IPS-18c (cell line): Measurements from ENCODE around the gene ZNF574.

Experiments
- H3K4me3 ChIP-seq: 2 replicates; pipeline ENCODE4 v1.7.0; 2013; ENCODE audit warnings: low read depth, mild to moderate bottlenecking, low read length, moderate library complexity; ENCODE audit not compliant: insufficient read depth
- H3K9me3 ChIP-seq: one replicate; pipeline ENCODE4 v1.6.1; 2013; ENCODE audit warnings: mild to moderate bottlenecking, low read length, moderate library complexity; ENCODE audit not compliant: control insufficient read depth, insufficient read depth

The ZNF574 gene

DNA sequence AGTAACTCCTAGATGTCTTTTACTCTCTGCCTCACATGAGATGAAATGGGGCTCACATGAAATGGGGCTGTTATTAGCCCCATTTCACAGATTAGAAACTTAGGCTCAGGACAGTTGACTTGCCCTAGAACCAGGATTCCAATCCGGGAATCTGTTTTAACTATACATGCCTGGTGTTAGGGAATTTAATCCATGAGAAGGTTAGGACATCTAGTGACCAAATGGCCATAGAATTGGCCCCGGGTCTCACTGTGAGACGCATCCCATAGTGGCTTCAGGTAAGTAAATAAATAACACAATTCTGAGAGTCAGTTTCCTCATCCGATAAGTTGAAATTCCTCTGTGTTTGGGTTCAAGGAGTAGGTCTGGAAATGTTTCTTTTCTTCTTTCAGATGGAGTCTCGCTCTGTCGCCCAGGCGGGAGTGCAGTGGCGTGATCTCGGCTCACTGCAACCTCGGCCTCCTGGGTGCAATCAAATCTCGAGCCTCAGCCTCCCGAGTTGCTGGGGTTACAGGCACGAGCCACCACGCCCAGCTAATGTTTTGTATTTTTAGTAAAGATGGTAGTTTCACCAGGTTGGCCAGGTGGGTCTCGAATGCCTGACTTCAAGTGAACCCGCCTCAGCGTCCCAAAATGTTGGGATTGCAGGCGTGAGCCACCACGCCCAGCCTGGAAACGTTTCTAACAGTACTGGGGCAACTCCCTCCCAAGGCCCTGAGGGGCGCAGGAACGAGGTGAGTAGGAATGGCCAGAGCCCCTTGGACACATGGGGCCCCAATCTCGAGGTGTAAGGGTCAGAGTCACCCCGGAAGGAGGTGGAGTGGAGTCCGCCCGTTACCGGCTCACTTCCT is 1.2 kb upstream of the ZNF574 start:
- Histone ChIP-seq H3K9me3 (no peaks in the 10 kb centered on the region), H3K4me3 (peak overlapping the region; percentile 89)

DNA sequence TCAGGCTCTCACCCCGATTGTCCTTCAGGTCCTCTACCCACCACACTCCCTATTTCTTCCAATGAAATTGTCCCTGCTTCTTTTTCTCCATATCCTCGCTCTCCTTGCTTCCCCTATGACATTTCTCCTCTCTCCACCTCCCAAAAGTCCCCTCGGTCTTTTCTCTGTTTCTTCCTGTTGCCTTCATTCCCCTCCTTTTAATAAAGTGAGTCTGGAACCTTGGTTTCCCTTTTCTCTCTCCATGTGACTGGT is 676 bp upstream of the ZNF574 start:
- H3K9me3 ChIP-seq, result no peaks in the 10 kb centered on the region
- H3K4me3 ChIP-seq, result peak overlapping the region; percentile 89

DNA sequence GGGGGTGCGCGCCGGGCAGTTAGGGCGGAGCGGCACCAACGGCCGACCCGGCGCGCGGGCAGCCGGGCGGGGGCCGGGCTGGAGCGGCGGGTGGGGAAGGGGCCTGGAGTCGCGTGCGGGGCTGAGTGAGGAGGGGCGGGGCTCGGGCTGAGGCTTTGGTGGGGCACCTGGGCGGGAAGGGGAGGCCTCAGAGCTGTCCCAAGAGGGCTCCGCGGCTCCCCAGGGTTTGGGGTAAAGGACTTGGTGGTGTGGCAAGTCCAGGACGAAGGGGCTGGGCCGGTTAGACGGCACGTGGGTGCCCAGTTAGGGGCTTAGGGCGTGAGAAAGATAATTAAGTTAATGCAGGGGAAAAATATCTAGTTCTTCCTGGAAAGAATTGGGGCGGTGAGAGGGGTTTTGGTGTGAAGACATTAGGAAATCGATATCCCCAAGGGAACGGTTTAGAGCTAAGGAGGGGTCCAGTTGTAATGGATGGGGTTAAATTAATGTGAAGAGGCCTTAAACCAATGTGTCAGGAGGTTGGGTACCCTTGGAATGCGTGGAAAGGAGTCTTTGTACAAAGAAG is 496 bp downstream of the ZNF574 start:
- no peaks in the 10 kb centered on the region for H3K9me3 ChIP-seq
- peak overlapping the region; percentile 94 for H3K4me3 ChIP-seq

DNA sequence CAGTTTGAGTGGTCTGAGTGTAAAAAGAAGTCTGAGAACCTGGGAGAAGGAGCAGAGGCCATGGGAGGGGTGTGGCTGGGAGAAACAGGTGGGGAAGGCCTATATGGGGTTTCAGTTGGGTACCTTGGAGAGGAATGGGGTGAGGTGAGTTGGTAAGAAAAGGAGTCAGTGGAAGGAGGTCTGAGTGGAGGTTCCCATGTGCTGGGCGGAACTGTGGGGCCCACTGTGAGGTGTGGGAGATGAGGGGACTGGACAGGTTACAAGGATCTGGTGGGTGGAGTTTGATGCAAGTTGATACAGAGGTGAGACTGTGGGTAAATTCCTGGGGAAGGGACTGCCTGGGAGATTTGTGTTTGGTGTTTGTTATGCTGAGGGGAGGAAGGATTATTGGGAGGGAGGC is 2.1 kb downstream of the ZNF574 start:
- Histone ChIP-seq H3K4me3 (peak overlapping the region; percentile 28; the same call in 1 of the 2 replicates), H3K9me3 (no peaks in the 10 kb centered on the region)

DNA sequence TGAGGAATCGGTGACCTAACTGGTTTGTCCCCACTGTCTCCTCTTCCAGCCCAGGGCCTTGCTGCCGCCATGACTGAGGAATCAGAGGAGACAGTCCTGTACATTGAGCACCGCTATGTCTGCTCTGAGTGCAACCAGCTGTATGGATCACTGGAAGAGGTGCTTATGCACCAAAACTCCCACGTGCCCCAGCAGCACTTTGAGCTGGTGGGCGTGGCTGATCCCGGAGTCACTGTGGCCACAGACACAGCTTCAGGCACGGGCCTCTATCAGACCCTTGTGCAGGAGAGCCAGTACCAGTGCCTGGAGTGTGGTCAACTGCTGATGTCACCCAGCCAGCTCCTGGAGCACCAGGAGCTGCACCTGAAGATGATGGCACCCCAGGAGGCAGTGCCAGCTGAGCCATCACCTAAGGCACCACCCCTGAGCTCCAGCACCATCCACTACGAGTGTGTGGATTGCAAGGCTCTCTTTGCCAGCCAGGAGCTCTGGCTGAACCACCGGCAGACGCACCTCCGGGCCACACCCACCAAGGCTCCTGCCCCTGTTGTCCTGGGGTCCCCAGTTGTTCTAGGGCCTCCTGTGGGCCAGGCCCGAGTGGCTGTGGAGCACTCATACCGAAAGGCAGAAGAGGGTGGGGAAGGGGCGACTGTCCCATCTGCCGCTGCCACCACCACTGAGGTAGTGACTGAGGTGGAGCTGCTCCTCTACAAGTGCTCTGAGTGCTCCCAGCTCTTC is 2.7 kb downstream of the ZNF574 start:
- Histone ChIP-seq H3K9me3 (no peaks in the 10 kb centered on the region), H3K4me3 (no peak overlapping the region)

DNA sequence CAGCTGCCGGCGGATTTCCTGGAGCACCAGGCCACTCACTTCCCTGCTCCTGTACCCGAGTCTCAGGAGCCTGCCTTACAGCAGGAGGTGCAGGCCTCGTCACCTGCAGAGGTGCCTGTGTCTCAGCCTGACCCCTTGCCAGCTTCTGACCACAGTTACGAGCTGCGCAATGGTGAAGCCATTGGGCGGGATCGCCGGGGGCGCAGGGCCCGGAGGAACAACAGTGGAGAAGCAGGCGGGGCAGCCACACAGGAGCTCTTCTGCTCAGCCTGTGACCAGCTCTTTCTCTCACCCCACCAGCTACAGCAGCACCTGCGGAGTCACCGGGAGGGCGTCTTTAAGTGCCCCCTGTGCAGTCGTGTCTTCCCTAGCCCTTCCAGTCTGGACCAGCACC is 3.3 kb downstream of the ZNF574 start:
- no peak overlapping the region for H3K4me3 ChIP-seq

DNA sequence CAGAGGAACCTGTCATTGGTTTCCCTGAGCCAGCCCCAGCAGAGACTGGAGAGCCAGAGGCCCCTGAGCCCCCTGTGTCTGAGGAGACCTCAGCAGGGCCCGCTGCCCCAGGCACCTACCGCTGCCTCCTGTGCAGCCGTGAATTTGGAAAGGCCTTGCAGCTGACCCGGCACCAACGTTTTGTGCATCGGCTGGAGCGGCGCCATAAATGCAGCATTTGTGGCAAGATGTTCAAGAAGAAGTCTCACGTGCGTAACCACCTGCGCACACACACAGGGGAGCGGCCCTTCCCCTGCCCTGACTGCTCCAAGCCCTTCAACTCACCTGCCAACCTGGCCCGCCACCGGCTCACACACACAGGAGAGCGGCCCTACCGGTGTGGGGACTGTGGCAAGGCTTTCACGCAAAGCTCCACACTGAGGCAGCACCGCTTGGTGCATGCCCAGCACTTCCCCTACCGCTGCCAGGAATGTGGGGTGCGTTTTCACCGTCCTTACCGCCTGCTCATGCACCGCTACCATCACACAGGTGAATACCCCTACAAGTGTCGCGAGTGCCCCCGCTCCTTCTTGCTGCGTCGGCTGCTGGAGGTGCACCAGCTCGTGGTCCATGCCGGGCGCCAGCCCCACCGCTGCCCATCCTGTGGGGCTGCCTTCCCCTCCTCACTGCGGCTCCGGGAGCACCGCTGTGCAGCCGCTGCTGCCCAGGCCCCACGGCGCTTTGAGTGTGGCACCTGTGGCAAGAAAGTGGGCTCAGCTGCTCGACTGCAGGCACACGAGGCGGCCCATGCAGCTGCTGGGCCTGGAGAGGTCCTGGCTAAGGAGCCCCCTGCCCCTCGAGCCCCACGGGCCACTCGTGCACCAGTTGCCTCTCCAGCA is 4.2 kb downstream of the ZNF574 start:
- Histone ChIP-seq H3K9me3 (no peaks in the 10 kb centered on the region), H3K4me3 (no peak overlapping the region)

More for the DNA sequence above, 3.3 kb downstream of the ZNF574 start:
- no peaks in the 10 kb centered on the region for H3K9me3 ChIP-seq

DNA sequence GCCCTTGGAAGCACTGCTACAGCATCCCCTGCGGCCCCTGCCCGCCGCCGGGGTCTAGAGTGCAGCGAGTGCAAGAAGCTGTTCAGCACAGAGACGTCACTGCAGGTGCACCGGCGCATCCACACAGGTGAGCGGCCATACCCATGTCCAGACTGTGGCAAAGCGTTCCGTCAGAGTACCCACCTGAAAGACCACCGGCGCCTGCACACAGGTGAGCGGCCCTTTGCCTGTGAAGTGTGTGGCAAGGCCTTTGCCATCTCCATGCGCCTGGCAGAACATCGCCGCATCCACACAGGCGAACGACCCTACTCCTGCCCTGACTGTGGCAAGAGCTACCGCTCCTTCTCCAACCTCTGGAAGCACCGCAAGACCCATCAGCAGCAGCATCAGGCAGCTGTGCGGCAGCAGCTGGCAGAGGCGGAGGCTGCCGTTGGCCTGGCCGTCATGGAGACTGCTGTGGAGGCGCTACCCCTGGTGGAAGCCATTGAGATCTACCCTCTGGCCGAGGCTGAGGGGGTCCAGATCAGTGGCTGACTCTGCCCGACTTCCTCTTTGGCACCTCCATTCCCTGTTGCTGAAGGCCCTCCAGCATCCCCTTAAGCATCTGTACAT is 4.9 kb downstream of the ZNF574 start:
- Histone ChIP-seq H3K4me3 (no peak overlapping the region), H3K9me3 (no peaks in the 10 kb centered on the region)

DNA sequence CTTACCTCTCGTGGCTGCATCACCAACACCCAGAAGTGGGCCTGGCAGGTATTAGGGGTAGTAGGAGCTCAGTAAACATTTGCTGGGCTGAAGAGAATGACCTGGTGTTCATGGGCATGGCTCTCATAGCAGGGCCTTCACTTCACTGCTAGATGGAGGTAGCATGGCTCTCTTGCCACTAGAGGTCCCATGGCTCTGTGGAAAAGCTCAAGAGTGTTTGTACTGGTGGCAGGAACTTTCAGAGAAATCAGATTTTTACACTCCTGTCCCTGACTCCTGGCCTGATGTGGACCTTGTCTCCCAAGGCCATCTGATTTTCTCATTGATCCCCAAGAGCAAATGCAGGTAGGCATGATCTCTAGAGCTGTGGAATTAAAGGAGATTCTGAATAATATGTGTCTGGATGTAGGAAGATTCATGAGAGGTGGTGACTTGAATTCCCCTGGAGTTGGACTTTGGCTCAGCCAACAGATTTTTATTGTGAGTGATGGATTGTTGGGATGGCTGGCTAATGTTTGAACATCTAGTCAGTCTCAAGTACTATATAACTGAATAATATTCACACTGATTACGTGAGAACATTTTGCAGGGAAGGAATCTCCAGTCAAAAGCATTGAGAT is 5.7 kb downstream of the ZNF574 start:
- no peak overlapping the region for H3K4me3 ChIP-seq

DNA sequence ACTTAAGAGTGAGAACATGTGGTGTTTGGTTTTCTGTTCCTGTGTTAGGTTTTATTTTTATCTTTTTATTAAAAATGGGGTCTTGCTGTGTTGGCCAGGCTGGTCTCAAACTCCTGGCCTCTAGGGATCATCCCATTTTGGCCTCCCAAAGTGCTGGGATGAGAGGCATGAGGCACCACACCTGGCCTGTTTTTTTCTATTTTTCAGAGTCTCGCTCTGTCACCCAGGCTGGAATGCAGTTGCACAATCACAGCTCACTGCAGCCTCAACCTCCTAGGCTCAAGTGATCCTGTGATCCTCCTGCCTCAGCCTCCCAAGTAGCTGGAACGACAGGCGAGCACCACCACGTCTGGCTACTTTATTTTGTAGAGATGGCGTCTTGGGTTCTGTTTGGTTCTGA is 7.6 kb downstream of the ZNF574 start:
- no peaks in the 10 kb centered on the region for H3K9me3 ChIP-seq
- no peak overlapping the region for H3K4me3 ChIP-seq

More for the DNA sequence above, 5.7 kb downstream of the ZNF574 start:
- no peaks in the 10 kb centered on the region for H3K9me3 ChIP-seq

DNA sequence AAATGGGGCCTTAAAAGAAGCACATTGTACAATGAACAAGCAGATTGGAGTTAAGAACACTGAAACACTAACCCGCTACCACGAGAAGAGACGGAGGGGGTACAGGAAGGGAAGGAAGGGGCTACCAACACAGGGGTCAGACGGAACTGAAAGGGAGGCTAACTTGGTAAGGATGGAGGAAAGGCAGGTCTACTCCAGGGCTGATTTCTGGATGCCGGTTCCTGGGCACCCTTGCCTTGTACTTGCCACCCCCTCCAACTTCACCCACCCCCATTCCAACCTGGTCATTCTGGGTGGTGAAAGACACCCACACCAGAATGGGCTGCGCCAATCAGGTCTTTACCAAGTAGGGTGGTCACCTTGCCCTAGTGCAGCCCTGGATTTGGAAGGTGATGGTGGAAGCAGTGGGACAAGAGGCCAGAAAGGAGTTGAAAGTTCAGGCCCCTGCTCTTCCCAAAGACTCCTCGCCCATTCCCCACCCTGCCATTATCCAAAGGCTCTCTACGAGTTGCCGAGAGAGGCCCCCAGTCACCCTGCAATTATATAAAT is 10.3 kb downstream of the ZNF574 start:
- no peaks in the 10 kb centered on the region for H3K9me3 ChIP-seq
- H3K4me3 ChIP-seq, result no peak overlapping the region

DNA sequence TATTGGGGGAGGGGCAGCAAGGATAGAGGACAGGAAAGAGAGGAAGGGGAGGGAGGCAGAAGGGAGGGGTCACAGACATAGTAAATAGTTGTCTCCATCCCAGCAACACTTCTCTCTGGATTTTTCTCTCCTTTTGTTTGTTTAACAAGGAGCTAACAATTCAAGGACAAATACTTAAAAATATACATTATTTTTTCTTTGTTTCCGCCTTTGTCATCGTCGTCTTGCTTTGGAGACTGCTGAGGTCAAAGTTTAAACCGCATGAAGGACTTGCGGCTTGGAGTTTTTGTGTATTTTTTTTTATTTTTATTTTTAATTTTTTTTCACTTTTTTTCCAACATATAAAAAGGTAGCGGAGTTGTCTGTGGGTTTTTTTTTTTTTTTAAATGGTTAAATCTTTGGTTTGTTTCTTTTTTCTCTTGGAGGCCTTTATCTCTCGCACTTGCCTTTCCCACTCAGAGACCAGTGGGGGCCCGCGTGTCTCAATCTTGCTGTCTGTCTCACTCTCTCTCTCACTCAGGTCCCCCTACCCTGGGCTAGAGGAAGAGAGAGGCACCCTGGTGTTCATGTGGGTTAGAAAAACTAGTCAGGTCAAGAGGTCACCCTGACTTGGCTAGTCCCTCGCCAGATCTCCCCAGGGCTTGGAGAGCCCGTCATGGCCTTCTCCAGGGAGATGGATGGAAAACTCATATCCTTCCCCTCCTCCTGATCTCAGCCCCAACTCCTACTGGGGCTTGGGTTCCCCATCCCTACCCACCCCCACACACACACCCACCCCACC is 11.0 kb downstream of the ZNF574 start:
- H3K9me3 ChIP-seq, result no peaks in the 10 kb centered on the region
- no peak overlapping the region for H3K4me3 ChIP-seq

DNA sequence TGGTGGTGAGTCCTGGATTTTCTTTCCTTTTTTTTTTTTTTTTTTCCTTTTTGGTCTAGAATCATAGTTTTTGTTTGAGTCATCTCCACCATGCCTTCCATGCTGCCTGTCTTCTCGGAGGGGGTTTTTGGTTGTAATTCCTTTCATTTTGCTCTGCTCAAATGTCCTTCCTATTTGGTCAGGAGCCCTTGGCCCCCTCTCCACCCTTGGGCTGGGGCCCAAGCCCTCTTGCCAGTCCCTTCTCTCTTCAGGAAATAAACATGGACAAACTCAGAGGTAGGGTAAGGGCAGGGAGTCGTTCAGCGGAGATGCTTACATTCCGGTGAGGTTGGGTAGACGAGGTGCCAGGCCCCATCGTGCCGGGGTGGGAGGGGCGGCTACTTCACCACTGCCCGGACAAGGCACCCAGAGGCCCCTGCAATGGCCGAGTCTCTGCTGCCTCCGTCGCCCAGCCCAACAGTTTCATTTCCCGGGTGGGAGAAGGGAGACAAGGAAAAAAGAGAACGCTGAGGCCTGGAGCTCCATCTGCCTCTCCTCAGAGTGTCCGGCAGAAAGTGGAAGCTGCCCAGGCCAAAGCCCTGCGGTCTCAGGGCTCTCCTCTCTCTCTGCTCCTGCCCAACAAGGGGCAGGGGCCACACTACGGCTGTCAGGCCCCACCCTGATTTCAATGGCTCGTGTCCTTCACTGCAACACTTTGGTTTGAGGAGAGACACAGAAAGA is 12.7 kb downstream of the ZNF574 start:
- H3K4me3 ChIP-seq, result no peak overlapping the region
- no peaks in the 10 kb centered on the region for H3K9me3 ChIP-seq

DNA sequence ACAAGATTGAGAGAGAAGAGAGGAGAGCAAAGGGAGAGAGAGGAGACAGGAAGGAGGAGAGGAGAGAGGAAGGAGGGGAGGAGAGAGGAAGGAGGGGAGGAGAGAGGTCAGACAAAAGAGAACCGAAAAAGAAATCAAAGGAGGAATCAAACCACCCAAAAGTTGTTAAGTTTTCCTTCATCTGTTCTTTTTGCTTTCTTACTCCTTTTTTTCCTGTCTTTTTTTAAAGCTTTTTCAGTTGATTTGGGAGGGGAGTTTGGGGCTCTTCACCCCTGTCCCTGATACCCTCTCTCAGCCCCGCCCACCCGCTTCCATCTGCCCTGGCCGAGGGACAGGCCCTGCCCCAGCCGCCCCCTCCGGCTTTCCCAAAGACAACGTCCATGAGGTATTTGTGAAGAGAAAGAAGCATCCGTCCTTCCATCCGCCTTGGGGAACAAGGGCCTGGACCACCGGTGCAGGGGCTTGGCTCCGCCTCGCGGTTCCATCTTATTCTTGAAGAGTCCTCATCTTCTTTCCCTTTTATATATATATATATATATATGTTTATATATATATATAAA is 13.3 kb downstream of the ZNF574 start:
- Histone ChIP-seq H3K4me3 (no peak overlapping the region), H3K9me3 (no peaks in the 10 kb centered on the region)

DNA sequence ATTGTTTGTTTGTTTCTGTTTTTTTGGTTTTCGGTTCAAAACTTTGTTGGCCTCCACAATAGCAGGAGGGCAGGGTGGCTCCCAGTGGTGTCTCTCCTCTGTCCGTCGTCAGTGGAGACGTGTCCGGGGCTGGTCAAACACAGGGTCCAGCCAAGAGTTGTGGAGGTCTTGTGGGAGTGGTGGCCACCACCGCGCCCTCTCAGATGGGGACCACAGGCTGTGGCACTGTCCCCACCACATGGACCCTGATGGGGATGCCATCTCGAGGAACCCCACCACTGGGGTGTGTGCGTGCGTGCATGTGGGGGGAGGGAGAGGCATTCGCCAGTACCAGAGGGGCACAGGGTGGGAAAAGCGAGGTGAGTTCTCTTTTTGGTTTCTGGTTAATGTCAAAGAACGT is 13.8 kb downstream of the ZNF574 start:
- Histone ChIP-seq H3K4me3 (no peak overlapping the region), H3K9me3 (no peaks in the 10 kb centered on the region)
